DOHH2 (cell line): Measurements from ENCODE around the gene SMIM3.

ENCODE experiments used
- CTCF ChIP-seq: fragments of 200-600 bp; sonication (generic); IDR thresholded peaks from one replicate; pipeline ENCODE4 v1.5.1; 2014; ENCODE audit warnings: antibody characterized with exemption, mild to moderate bottlenecking, low read depth, low read length; ENCODE audit not compliant: poor library complexity, severe bottlenecking
- EZH2phosphoT487 ChIP-seq: fragments of 200-600 bp; sonication (generic); IDR thresholded peaks from 2 replicates; pipeline ENCODE4 v1.6.1; 2017; ENCODE audit warnings: borderline replicate concordance, mild to moderate bottlenecking, antibody characterized with exemption, low read length, moderate library complexity, mixed read lengths

- TF ChIP-seq CTCF (peak; percentile 72), EZH2phosphoT487 (no peak)
Measured at GRCh38 chr5:150801117-150801927, 22.8 kb downstream of the SMIM3 start.
